Fibroblast of the aortic adventitia (primary cell): Measurements from ENCODE around the gene F8. TPM values are rescaled to one million over a fixed set of nuclear protein-coding genes. Genes with fewer than 3 reads are reported as not detected.

Experiments
- DNase-seq: peaks from one replicate; pipeline ENCODE4 v3.0.0-alpha.2; 2010; ENCODE audit warnings: low read depth
- H3K4me3 ChIP-seq: 2 replicates; pipeline ENCODE4 v1.5.1; 2011; ENCODE audit warnings: low read depth, mild to moderate bottlenecking, control low read depth, low read length, moderate library complexity
- CTCF ChIP-seq: IDR thresholded peaks from 2 replicates; pipeline ENCODE4 v1.5.1; 2011; ENCODE audit warnings: mild to moderate bottlenecking, low read length, control low read depth, inconsistent platforms; ENCODE audit not compliant: insufficient read depth
- small RNA-seq: library from RNA; depleted of rRNA; stranded (forward); fragments of <200 nt; gene quantifications from one replicate; pipeline ENCODE3, GENCODE V24; 2012
- total RNA-seq: library from RNA; depleted of rRNA; stranded (reverse); fragments of >200 nt; gene quantifications from 2 replicates; pipeline ENCODE4 v1.2.3, GENCODE V29; 2012; ENCODE audit warnings: low replicate concordance

The F8 gene
- total RNA-seq, 1 donor = 7.8 TPM

- H3K4me3 ChIP-seq = no peak overlapping the region
- no peak for TF ChIP-seq CTCF
- no peak for DNase-seq
Measured at GRCh38 chrX:154793084-154793795, 229.3 kb downstream of the F8 start.

GRCh38 chrX:154791939-154792338, 230.6 kb downstream of the F8 start:
- no peak for DNase-seq
- no peak overlapping the region for H3K4me3 ChIP-seq
- TF ChIP-seq CTCF = no peak

GRCh38 chrX:154791467-154791866, 231.1 kb downstream of the F8 start:
- TF ChIP-seq CTCF = no peak
- DNase-seq = no peak
- H3K4me3 ChIP-seq = no peak overlapping the region

Small RNA genes lying within 50 kb of the gene (small RNA-seq; reads per million reads assigned to genes)
- gene MIR1184-1 = not detected

Other genes with a start within 250 kb of the F8 start
- gene MPP1, start 217.2 kb downstream of the F8 start, total RNA-seq = 10.0 and 23.3 TPM in 2 replicates
- not detected in 2 replicates for gene SMIM9, start 188.1 kb downstream of the F8 start, total RNA-seq
- gene F8A1, start 136.4 kb downstream of the F8 start, total RNA-seq = 2.6 and 7.1 TPM in 2 replicates
- gene FUNDC2, start 4.1 kb upstream of the F8 start, total RNA-seq = 61.5 and 143 TPM in 2 replicates
- gene CMC4, start 48.4 kb upstream of the F8 start, total RNA-seq = 15.0 and 15.3 TPM in 2 replicates
- gene MTCP1, start 48.4 kb upstream of the F8 start, total RNA-seq = 1.6 TPM in 2 replicates
- 8.5 and 17.4 TPM in 2 replicates for gene BRCC3, start 48.8 kb upstream of the F8 start, total RNA-seq
- gene VBP1, start 193.7 kb upstream of the F8 start, total RNA-seq = 59.4 and 80.8 TPM in 2 replicates
- gene RAB39B, start 241.8 kb upstream of the F8 start, total RNA-seq = 1.6 and 2.7 TPM in 2 replicates